Stimulated activated CD4-positive, alpha-beta T cell treated with anti-CD3 and anti-CD28 coated beads, Interleukin-2, amount 100 ng/mL, for 4 hours (primary cell): ENCODE measurements around the gene GLOD5.

Experiments
- DNase-seq: peaks from one replicate; pipeline ENCODE4 v3.0.0-alpha.2; 2020; ENCODE audit warnings: low read depth

The GLOD5 gene

DNA sequence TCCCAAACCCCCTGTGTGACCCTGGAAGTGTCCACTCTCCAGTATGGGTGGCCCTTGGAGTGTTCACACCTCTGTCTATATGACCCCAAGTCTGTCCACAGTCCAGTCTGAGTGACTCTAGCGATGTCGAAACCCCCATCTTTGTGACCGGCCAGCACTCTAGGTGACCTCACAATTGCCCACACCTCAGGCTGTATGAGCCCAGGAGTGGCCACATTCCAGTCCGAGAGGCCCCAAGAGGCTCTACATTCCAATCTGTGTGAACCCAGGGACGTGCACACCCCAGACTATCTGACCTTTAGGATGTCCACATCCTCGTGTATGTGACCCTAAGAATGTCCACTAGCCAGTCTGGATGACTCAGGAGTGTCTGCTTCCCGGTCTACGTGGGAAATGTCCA is 7.3 kb upstream of the GLOD5 start:
- DNase-seq, result no peak

DNA sequence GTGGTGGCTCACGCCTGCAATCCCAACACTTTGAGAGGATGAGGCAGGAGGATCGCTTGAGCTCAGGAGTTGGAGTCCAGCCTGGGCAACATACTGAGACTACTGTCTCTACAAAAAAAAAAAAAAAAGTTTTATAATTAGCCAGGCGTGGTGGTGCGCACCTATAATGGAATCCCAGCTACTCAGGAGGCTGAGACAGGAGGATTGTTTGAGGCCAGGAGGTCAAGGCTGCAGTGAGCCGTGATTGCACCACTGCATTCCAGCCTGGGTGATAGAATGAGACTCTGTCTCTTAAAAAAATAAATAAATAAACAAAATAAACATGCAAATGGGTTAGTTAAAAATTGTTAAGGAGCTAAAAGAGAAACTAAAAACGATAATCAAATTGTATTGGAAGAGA is 7.7 kb downstream of the GLOD5 start:
- no peak for DNase-seq

DNA sequence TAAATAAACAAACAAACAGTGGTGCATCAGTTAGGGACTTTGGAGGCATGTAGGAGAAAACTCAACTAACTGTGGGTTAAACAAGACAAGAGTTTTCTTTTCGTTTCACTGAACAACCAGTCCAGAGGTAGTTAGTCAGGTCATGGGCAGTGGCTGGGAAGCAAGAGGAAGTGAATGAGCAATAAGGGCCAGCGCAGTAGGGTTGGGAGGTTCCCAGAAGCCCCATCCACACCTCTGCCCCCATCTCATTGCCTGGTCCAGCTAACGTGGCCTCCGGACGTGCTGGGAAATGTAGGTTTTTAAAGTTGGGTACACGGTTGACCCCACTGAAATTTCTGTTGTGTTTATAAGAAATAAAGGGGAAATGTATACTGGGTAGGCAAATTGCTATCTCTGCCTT is 8.7 kb downstream of the GLOD5 start:
- DNase-seq, result no peak

DNA sequence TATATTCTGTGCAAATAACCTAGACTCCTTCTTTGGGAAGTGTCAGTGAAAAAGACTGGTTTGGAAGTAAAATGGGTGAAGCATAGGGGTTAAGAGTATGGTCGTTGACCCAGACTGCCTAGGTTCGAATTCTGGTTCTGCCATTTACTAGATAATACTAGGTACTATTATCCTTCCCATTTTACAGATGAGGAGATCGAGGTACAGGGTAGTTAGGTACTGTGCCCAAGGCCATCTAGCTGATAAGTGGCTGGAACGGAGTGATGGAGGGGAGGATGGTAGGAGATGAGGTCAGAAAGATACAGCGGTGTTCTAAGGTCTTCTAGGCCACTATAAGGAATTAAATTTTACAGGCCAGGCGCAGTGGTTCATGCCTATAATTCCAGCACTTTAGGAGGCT is 11.1 kb downstream of the GLOD5 start:
- no peak for DNase-seq

DNA sequence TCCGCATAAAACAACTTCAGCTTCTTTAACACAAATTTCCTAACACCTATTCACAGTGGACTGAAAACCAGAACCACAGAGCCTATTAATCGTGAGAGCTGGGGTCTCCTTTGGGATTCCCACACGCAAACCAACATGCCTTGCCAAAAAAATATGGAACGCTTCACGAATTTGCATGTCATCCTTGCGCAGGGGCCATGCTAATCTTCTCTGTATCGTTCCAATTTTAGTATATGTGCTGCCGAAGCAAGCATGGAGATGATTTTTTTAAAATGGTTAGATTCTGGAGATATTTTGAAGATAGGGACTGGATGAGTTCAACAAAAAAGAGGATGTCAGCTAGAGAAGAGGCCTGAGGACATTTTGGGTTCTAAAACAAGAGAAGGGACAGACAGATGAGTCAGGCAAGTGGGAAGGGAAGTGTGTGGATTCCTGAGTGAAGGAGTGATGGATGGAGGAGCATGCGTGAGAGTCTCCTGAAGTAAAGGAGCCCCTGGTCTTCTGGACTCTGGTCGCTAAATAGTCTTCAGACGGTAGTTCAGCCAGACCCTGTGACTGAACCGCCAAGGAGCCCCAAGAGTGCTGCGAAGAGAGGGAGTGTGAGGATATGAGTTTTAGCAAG is 15.4 kb downstream of the GLOD5 start:
- DNase-seq, result no peak

DNA sequence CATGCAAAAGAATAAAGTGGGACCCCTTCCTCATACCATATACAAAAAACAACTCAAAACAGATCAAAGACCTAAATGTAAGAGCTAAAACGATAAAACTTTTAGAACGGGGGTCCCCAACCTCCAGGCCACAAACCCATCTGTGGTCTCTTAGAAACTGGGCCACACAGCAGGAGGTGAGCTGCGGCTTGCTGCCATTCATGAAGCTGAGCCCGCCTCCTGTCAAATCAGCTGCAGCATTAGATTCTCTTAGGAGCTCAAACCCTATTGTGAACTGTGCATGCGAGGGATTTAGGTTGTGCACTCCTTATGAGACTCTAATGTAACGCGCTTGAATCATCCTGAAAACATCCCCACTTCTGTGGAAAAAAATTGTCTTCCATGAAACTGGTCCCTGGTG is 17.9 kb downstream of the GLOD5 start:
- DNase-seq, result no peak

DNA sequence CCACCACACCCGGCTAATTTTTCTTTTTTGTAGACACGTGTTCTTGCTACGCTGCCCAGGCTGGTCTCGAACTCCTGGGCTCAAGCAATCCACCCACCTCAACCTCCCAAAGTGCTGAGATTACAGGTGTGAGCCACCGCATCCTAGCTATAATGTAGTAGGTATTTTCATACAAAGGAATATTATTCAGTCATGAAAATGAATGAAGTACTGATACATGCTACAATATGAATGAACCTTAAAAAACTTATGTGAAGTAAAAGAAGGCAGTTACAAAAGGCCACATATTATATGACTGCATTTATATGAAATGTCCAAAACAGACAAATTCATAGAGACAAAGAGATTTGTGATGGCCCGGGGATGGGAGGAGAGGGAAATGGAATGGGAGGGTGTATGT is 20.2 kb downstream of the GLOD5 start:
- no peak for DNase-seq

DNA sequence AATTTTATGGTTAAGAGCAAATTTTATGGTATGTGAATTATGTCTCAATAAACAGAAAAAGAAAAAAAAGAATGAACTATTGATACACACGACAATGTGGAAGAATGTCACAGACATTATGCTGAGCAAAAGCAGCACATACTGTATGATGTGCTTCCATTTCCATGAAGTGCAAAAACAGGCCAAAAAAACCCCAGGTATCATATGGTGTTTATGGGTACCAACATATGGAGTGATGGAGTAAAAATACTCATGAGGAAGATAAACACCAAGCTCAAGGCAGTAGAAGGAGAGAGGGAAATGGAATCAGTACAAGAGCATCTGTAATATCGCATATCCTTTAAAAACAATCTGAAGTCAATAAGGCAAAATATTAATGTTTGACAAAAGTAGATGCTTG is 20.7 kb downstream of the GLOD5 start:
- DNase-seq, result no peak

DNA sequence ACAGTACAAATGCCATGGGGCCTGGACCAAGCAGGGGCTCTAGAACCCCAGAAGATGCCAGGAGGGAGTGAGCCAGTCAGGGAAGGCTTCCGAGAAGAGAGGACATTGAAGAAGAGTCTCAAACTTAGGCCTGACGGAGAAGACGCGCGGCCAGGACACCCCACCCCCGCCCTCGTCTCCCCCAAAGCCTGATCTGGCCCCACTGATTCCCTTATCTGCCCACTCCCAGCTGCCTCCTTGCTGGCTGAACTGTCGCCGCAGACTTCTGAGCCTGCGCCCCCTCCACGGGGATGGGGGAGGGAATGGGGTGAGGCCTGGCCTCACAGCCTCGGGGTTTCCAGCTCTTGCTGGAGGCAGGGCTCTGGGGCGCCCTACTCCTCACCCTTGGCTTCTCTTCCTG is 21.2 kb downstream of the GLOD5 start:
- DNase-seq, result no peak

DNA sequence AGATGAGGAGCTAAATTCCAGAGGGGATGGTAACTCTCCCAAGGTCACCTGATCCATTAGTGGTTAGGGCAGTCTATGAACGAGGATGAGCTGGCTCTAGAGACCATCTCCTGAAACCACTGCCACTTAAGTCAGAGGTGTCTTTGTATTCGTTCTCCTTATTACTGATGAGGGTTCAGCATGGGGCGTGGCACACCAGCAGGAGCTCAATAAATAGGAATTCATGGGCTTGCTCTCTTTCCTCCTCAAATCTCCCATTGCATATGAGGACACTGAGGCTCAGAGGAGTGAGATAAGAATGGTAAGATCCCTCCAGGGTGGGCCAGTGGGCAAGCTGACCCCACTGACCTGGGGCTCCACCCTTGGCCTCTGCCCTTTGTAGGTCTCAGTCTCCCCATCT is 23.2 kb downstream of the GLOD5 start:
- no peak for DNase-seq

DNA sequence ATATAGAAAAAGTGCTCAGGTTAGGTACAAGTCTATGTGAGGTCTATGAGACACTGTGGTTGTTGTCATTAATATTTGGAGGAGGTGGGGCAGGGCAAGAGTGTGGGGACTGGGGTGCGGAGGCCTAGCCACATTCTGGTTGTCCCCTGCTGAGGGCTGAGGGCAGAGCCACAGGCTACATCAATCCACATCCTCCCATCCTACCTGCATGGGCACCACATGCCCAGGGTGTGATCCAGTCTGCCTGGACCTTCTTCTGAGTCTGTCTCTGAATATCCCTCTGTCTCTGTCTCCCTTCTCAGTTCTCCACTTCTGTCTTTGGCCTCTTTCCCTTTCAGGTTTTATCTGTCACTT is 23.6 kb downstream of the GLOD5 start:
- no peak for DNase-seq

DNA sequence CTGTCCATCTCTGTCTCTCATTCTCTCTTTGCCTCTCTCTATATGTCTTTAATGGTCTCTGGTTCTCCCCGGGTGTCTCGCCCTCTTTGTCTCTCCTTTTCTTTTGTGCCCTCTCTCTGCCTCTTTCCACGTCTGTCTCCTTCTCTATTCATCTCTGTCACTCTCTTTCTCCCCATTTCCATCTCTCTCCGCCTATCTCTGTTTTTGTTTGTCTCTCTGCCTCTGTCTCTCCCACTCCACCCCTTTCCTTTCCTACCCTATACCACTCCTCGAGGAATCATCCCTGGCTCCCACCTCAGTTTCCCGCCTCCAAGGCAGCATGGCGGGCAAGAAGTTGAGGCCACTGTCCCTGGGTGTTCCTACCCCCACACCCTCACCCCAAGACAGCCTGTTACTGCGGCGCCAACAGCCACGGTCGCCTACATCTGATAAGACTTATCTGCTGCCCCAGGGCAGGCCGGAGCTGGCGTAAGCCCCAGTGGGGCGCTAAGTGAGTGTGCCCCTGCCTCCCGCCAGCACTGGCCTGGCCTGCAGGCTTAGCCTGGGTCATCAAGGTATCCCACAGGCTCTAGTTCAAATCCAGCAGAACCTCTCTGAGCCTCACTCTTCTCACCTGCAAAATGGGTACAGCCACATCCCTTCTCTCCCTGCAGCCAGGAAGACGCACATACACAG is 24.1 kb downstream of the GLOD5 start:
- DNase-seq, result no peak

DNA sequence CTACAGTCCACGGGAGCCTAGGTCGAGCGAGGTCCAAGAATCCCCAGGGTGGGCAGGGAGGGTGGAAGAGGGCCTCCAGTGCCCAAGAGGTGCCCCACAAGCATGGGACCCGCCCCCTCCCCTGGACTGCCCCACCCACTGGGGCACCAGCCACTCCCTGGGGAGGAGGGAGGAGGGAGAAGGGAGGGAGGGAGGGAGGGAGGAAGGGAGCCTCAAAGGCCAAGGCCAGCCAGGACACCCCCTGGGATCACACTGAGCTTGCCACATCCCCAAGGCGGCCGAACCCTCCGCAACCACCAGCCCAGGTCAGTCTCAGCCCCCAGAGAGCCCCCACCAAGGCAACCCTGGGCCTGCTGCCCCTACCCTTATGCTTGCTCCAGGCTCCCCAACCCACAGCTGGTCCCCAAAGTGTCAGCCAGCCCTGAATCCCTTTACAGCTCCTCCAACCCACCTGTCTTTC is 24.8 kb downstream of the GLOD5 start, which contains the start of gene GATA1:
GATA1 (plus strand) TSS at position 250 of the 460 bp plus-strand sequence. CDS start 4,520 bp downstream, outside the sequence.
- DNase-seq, result no peak

DNA sequence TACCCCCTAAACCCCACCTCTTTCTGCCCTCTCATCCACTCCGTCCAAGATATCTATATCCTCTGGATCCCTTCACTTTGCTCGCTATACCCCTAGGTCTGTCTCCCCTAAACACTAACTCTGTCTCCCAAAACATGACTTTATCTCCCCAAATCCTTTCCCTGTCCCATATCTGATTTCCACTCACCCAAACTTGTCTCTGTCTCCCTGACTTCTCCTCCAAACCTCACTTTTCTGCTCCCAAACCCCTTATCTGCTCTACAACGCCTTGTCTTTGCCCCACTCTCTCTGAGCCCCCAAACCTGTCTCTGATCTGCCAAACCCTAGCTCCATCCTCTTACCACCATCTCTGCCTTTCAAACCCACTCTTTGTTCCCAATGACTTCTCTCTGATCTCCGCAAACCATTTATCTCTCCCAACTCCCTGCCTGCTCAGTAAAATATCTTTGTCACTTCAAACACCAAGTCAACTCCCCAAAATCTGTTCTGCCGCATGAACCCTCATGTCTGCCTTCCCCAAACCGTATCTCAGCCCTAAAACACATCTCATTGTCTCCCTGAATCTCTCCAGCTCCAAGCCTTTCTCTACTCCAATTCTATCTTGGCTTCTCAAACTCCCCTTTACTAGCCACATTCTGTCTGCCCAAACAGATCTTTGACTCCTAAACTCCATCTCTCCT is 25.4 kb downstream of the GLOD5 start:
- DNase-seq, result no peak

DNA sequence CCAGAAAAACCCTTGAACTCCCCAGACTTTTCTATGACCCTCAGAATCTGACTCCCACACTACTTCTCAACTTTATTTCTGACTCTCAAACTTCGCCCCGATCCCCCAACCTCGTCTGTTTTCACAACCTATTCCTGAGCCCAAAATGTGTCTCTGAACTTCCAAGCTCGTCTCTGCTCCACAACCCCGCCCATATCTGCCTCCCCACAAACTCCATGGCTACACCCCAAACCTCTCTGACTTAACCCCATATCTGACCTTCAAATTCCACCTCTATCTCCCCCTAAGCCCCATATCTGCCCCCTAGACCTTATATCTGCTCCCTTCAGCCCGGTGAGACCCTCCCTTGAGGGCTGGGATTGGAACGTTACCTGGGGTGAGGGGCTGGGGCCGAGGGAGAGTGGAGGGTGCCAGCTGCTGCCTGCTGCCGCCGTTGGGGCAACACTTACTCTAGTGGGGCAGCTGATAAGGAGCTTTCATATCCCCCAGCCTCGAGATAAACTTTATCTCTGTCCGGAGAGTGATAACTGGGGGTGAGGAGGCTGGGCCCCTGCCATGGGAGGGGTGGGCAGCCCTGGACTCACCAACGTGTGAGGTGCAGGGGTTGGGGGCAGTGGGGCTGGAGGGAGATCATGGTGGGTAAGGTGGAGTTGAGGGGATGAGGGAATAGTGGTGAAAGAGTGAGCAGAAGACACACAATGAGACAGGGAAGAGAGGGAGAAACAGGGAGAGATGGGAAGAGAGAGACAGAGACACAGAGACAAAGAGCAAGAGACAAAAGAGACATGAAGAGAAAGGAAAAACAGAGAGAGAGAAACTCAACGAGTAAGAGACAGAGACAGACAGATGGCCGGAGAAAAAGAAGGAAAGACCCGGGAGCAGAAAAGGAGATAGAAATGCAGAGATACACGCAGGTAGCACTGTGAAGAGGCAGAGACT is 26.2 kb downstream of the GLOD5 start:
- DNase-seq, result no peak

DNA sequence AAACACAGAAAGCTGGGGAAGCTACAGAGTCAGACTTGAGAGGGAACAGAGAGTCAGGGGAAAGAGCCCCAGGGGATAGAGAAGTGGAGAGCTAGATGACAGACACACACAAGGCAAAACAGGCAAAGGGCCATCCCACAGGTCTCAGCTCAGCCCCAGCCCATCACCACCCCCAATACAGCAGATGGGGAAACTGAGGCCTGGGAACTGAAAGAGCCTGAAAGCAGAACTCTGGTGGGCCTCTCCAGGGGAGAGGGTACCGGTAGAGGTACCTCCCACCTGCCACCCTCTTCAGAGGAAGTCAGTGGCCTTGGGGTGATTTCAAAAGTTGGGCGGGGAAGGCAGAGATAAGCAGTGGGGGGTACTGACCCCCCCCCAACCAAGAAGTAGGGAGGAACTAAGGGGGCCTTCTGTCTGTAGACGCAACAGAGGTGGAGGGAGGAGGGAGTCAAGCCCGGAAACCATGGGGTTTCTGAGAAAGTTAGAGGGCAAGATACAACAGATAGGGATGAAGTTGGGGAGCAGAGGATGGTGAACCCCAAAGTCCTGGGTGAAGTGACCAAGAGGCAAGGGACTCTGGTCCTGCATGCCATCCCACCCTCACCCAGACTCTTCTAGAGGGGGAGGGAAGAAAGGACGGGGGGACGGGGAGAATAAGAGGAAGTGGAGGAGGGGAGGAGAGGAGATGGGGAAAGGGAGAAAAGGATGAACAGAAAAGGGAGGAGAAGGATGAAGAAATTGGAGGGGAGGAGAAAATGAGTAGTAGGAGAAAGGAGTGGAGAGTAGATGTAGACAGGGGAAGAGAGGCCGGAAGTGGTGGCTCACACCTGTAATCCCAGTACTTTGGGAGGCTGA is 28.0 kb downstream of the GLOD5 start:
- no peak for DNase-seq

DNA sequence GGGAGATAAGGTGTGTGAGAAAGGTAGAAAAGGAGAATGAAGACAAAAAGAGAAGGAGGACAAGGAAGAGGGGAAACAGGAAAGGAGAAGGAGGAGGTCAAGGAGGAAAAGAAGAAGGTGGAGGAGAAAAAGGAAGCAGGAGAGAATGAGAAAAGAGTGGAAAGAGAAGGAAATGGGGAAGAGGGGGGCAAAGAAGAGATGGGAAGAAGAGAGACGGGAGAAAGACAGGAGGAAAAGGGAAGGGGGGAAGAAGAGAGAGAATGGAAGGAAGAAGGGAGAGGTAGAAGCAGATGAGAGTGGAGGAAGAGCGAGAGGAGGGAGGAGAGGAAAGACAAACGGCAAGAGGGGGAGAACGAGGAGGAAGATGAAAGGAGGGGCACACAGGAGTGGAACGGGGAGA is 28.9 kb downstream of the GLOD5 start:
- no peak for DNase-seq

DNA sequence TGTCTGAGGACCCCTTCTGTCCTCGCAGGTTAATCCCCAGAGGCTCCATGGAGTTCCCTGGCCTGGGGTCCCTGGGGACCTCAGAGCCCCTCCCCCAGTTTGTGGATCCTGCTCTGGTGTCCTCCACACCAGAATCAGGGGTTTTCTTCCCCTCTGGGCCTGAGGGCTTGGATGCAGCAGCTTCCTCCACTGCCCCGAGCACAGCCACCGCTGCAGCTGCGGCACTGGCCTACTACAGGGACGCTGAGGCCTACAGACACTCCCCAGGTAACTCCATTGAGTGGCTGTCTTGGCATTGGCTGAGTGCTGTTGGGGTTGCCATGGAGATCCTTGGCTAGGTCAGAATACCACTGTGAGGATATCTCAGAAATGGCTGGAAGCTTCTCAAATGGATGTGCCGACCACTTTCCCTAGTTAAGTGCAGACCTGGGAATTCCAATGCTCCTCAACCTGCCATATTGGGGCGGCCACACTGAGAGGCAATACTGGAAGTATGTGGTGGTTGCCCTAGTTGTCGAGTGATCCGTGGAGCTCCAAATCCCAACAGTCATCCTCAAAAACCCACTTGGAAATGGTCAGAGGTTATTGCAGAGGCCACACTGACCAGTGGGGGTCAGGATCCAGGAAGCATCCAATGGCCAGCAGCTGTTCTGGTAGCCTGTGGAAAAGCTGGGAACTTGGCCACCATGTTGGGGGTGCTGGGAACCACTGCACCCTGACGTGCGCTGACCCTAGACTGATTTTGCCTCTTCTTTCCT is 29.7 kb downstream of the GLOD5 start:
- no peak for DNase-seq

DNA sequence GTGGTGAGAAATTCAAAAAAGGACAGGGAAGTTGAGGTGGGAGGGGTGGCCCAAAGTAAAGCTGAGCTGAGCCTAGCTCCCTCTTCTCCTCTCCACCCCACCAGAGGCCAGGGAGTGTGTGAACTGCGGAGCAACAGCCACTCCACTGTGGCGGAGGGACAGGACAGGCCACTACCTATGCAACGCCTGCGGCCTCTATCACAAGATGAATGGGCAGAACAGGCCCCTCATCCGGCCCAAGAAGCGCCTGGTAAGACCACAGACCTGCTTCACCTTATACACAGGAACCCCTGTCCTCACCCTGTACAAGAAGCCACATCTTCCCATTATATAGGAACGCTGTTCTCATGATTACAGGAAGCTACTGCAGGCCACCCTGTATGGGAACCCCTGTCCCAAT is 30.7 kb downstream of the GLOD5 start:
- DNase-seq, result no peak

DNA sequence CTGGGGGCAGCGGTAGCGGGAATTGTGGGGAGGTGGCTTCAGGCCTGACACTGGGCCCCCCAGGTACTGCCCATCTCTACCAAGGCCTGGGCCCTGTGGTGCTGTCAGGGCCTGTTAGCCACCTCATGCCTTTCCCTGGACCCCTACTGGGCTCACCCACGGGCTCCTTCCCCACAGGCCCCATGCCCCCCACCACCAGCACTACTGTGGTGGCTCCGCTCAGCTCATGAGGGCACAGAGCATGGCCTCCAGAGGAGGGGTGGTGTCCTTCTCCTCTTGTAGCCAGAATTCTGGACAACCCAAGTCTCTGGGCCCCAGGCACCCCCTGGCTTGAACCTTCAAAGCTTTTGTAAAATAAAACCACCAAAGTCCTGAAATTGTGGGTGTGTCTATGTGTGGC is 32.4 kb downstream of the GLOD5 start:
- no peak for DNase-seq
